RWPE2 (cell line): ENCODE data around the gene ZCCHC9.

Experiments
- ATAC-seq: fragments of 200-7000 bp; cut with Tn5 transposase; 3 replicates; pipeline ENCODE4 v1.9.1; 2021; ENCODE audit warnings: low read depth
- DNase-seq: peaks from one replicate; pipeline ENCODE4 v3.0.0-alpha.2; 2020; ENCODE audit warnings: low spot score
- H3K27ac ChIP-seq: fragments of 450-650 bp; 2 replicates; pipeline ENCODE4 v1.5.1; 2017; ENCODE audit warnings: mild to moderate bottlenecking; ENCODE audit not compliant: poor library complexity, severe bottlenecking
- H3K27me3 ChIP-seq: fragments of 250-450 bp; sonication (Bioruptor Pico); 2 replicates; pipeline ENCODE4 v1.5.1; 2021; ENCODE audit warnings: mild to moderate bottlenecking, moderate library complexity; ENCODE audit not compliant: insufficient read depth, poor library complexity, severe bottlenecking
- H3K36me3 ChIP-seq: fragments of 250-450 bp; sonication (Bioruptor Pico); 2 replicates; pipeline ENCODE4 v1.5.1; 2020; ENCODE audit warnings: low read depth, mild to moderate bottlenecking, moderate library complexity
- H3K4me1 ChIP-seq: fragments of 250-450 bp; sonication (Bioruptor Pico); 2 replicates; pipeline ENCODE4 v1.5.1; 2021; ENCODE audit warnings: mild to moderate bottlenecking, moderate library complexity; ENCODE audit not compliant: insufficient read depth, poor library complexity, severe bottlenecking
- H3K4me3 ChIP-seq: fragments of 250-450 bp; sonication (Bioruptor Pico); 2 replicates; pipeline ENCODE4 v1.5.1; 2021; ENCODE audit warnings: mild to moderate bottlenecking, moderate library complexity; ENCODE audit not compliant: severe bottlenecking
- H3K9me3 ChIP-seq: fragments of 250-450 bp; sonication (Bioruptor Pico); 2 replicates; pipeline ENCODE4 v1.5.1; 2021; ENCODE audit warnings: mild to moderate bottlenecking, moderate library complexity; ENCODE audit not compliant: severe bottlenecking
- CTCF ChIP-seq: fragments of 450-650 bp; IDR thresholded peaks from one replicate; pipeline ENCODE4 v1.5.1; 2017; ENCODE audit warnings: mild to moderate bottlenecking, moderate library complexity; ENCODE audit not compliant: poor library complexity, severe bottlenecking

Gene ZCCHC9

GRCh38 chr5:81359108-81359507 lies 57.7 kb downstream of the ZCCHC9 start:
- Histone ChIP-seq H3K27ac (no peak overlapping the region), H3K4me3 (no peak overlapping the region), H3K27me3 (no peaks in the 10 kb centered on the region), H3K9me3 (no peaks in the 10 kb centered on the region), H3K36me3 (no peaks in the 10 kb centered on the region), H3K4me1 (no peaks in the 10 kb centered on the region)
- no peak; the same call in 2 of the 3 replicates for ATAC-seq
- DNase-seq = no peak
- TF ChIP-seq CTCF = no peak

- no peaks in the 10 kb centered on the region for H3K4me1 ChIP-seq
- H3K27me3 ChIP-seq = no peaks in the 10 kb centered on the region
- no peak for DNase-seq
- H3K9me3 ChIP-seq = no peaks in the 10 kb centered on the region
- no peak overlapping the region for H3K27ac ChIP-seq
- H3K4me3 ChIP-seq = no peak overlapping the region
- no peak for ATAC-seq
- no peak for TF ChIP-seq CTCF
- H3K36me3 ChIP-seq = no peaks in the 10 kb centered on the region
Observed at GRCh38 chr5:81359881-81360280, 58.5 kb downstream of the ZCCHC9 start.

GRCh38 chr5:81360640-81361039 lies 59.3 kb downstream of the ZCCHC9 start:
- Histone ChIP-seq H3K36me3 (no peaks in the 10 kb centered on the region), H3K4me1 (no peaks in the 10 kb centered on the region), H3K9me3 (no peaks in the 10 kb centered on the region), H3K4me3 (no peak overlapping the region), H3K27me3 (no peaks in the 10 kb centered on the region), H3K27ac (no peak overlapping the region)
- no peak for TF ChIP-seq CTCF
- no peak for DNase-seq
- ATAC-seq = no peak

- H3K9me3 ChIP-seq = no peaks in the 10 kb centered on the region
- H3K27ac ChIP-seq = no peak overlapping the region
- DNase-seq = no peak
- H3K4me1 ChIP-seq = no peaks in the 10 kb centered on the region
- peaks cover under 1% of the 10 kb centered on the region for H3K27me3 ChIP-seq
- H3K4me3 ChIP-seq = no peak overlapping the region
- no peaks in the 10 kb centered on the region for H3K36me3 ChIP-seq
- ATAC-seq = no peak
- no peak for TF ChIP-seq CTCF
Observed at GRCh38 chr5:81361600-81361999, 60.2 kb downstream of the ZCCHC9 start.
